GM20000 (cell line): ENCODE data around the gene KRTAP5-2.

Experiments
- DNase-seq: peaks from one replicate; pipeline ENCODE4 v3.0.0; 2012; ENCODE audit warnings: low spot score
- CTCF ChIP-seq: IDR thresholded peaks from 2 replicates; pipeline ENCODE4 v1.5.1; 2012; ENCODE audit warnings: mild to moderate bottlenecking, control low read depth; ENCODE audit errors: extremely low read depth, missing control alignments

KRTAP5-2 gene

GRCh38 chr11:1553808-1554594 is 44.1 kb downstream of the KRTAP5-2 start:
- TF ChIP-seq CTCF: no peak
- no peak for DNase-seq

GRCh38 chr11:1549338-1550330 is 48.5 kb downstream of the KRTAP5-2 start:
- no peak for DNase-seq
- TF ChIP-seq CTCF: no peak

DNA sequence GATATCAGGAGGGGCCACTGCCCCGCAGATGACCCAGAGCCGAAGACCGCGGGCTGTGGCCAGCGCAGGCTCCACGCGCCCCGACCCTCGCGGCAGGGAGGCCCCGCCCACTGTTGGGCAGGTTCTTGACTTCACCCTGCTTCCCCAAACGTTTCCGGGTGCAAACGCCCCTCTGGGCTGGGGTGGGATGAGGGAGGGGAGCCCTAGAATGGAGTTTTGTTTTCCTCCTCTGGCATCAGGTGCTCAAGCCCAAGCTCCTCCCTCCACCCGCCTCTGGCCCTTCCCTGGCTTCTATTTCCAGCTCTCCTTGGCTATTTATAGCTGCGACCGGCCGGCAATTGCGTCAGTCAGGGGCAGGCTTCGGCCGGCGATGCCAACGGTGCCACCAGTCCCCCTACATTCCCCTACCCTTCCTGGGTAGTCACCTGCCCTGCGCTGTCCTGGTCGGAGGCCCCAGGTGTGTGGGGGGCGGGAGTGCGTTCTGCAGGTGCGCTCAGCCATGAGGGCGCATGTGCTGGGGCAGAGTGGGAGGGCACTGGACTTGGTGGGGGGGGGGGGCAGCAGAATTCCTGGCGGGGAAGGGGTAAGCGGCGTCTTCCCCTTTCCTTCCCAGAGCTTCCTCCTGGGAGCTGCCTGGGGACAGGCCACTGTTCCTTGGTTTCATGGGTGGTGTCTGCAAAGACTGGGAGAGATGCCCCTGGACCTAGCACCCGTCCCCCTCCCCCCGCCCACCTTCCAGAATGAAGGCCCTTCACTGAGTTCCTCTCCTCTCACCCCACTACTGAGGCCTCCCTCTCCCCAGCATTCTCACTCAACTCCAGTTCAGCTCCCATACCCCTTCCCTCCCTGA is 49.6 kb downstream of the KRTAP5-2 start:
- no peak for DNase-seq
- TF ChIP-seq CTCF: no peak

GRCh38 chr11:1547467-1548098 is 50.5 kb downstream of the KRTAP5-2 start:
- no peak for TF ChIP-seq CTCF
- DNase-seq: no peak
